Testis (tissue), 3 donors: Measurements from ENCODE around the gene KLF3. TPM values are rescaled to one million over a fixed set of nuclear protein-coding genes. Genes with fewer than 3 reads are reported as not detected.

Source experiments
- DNase-seq: peaks from one replicate; pipeline ENCODE4 v3.0.0-alpha.2; 2019
- H3K27ac ChIP-seq, 2 donors: fragments of 200-600 bp; sonication (generic); one replicate each; pipeline ENCODE4 v1.5.1; 2019
- H3K27me3 ChIP-seq: fragments of 200-600 bp; sonication (generic); one replicate; pipeline ENCODE4 v1.5.1; 2019
- H3K36me3 ChIP-seq: fragments of 200-600 bp; sonication (generic); one replicate; pipeline ENCODE4 v1.5.1; 2017; ENCODE audit warnings: low read depth; ENCODE audit errors: missing control alignments
- H3K4me1 ChIP-seq: fragments of 200-600 bp; sonication (generic); one replicate; pipeline ENCODE4 v1.5.1; 2019
- H3K4me3 ChIP-seq, 2 donors: fragments of 200-600 bp; sonication (generic); one replicate each; pipeline ENCODE4 v1.5.1; 2017 to 2019
- H3K9me3 ChIP-seq: fragments of 200-600 bp; sonication (generic); one replicate; pipeline ENCODE4 v1.5.1; 2017
- POLR2A ChIP-seq: fragments of 450-650 bp; IDR thresholded peaks from one replicate; pipeline ENCODE4 v1.6.1; 2017; ENCODE audit warnings: antibody characterized with exemption, mild to moderate bottlenecking, moderate library complexity
- WGBS, 2 donors: methylation state at CpG; one replicate each; pipeline ENCODE4 v1.1.5; 2018; 5-methylcytosine and 5-hydroxymethylcytosine counted together
- intact Hi-C: fragments of 100-400 bp; cut with DNase I; formaldehyde crosslinking; loops from one replicate; pipeline ENCODE4 v1.15.1; 2023; ENCODE audit warnings: low total_unique reads
- polyA plus RNA-seq: library from polyadenylated mRNA; stranded (reverse); fragments of 350-450 nt; fragmentation: Illumina TruSeq; extraction: RNeasy Lipid Tissue Mini Kit (QIAGEN cat#74804); gene quantifications from one replicate; pipeline ENCODE4 v1.2.3, GENCODE V29; 2014; ENCODE audit warnings: low read depth, low replicate concordance; ENCODE audit not compliant: insufficient read depth
- total RNA-seq, 2 donors: library from RNA; depleted of rRNA; stranded (reverse); fragments of >200 nt; gene quantifications; one replicate each; pipeline ENCODE4 v1.2.3, GENCODE V29; 2016
- TF ChIP-seq, protein P1 (sequence below), 3 experiments: fragments of 450-650 bp in 2 of 3; fragments of 200-600 bp in 1 of 3; sonication (generic) in 1 of 3; IDR thresholded peaks; one replicate each; pipeline ENCODE4 v1.5.1; 2016 to 2019; ENCODE audit warnings: antibody characterized with exemption in 3 of 3, mild to moderate bottlenecking in 2 of 3, moderate library complexity in 1 of 3

KLF3 gene
- total and polyA plus RNA-seq, 3 donors from 2014 or later, result 16.4 to 24.6 (median 21.2) TPM

- Histone ChIP-seq H3K4me1 (peaks cover 54% of the 10 kb centered on the region), H3K4me3 (no peak overlapping the region), H3K27me3 (no peaks in the 10 kb centered on the region), H3K36me3 (no peaks in the 10 kb centered on the region), H3K27ac (peak overlapping the region in 1 of 2 donors; percentile 99), H3K9me3 (no peaks in the 10 kb centered on the region)
- TF ChIP-seq POLR2A, result no peak
- TF ChIP-seq, protein P1, sequence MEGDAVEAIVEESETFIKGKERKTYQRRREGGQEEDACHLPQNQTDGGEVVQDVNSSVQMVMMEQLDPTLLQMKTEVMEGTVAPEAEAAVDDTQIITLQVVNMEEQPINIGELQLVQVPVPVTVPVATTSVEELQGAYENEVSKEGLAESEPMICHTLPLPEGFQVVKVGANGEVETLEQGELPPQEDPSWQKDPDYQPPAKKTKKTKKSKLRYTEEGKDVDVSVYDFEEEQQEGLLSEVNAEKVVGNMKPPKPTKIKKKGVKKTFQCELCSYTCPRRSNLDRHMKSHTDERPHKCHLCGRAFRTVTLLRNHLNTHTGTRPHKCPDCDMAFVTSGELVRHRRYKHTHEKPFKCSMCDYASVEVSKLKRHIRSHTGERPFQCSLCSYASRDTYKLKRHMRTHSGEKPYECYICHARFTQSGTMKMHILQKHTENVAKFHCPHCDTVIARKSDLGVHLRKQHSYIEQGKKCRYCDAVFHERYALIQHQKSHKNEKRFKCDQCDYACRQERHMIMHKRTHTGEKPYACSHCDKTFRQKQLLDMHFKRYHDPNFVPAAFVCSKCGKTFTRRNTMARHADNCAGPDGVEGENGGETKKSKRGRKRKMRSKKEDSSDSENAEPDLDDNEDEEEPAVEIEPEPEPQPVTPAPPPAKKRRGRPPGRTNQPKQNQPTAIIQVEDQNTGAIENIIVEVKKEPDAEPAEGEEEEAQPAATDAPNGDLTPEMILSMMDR (IDR thresholded peaks at IDR 0.05), result peak; percentile 88 to 93 (median 91)
- 20 to 21% methylated on average over 7 of the region's 7 CpGs for WGBS, 2 donors
- peak; percentile 94 for DNase-seq
- intact Hi-C loops, result no loop called here
Measured at GRCh38 chr4:38675146-38676121, 11.4 kb downstream of the KLF3 start.

GRCh38 chr4:38676986-38677385 is 13.0 kb downstream of the KLF3 start:
- WGBS, 2 donors, result 89 to 90% methylated on average over 12 of the region's 12 CpGs
- H3K4me1 ChIP-seq, result peaks cover 39% of the 10 kb centered on the region
- intact Hi-C loops, result no loop called here
- H3K27me3 ChIP-seq, result no peaks in the 10 kb centered on the region
- no peak overlapping the region for H3K4me3 ChIP-seq
- no peaks in the 10 kb centered on the region for H3K36me3 ChIP-seq
- H3K9me3 ChIP-seq, result no peaks in the 10 kb centered on the region
- no peak overlapping the region for H3K27ac ChIP-seq
- no peak for TF ChIP-seq POLR2A
- DNase-seq, result no peak

GRCh38 chr4:38677441-38677840 is 13.4 kb downstream of the KLF3 start:
- TF ChIP-seq POLR2A, result no peak
- TF ChIP-seq, protein P1 (IDR thresholded peaks at IDR 0.05), result no peak
- 84 to 87% methylated on average over 6 of the region's 6 CpGs for WGBS, 2 donors
- H3K4me1 ChIP-seq, result peaks cover 34% of the 10 kb centered on the region
- H3K27me3 ChIP-seq, result no peaks in the 10 kb centered on the region
- intact Hi-C loops, result no loop called here
- H3K27ac ChIP-seq, result no peak overlapping the region
- H3K36me3 ChIP-seq, result no peaks in the 10 kb centered on the region
- no peak for DNase-seq
- no peak overlapping the region for H3K4me3 ChIP-seq
- H3K9me3 ChIP-seq, result no peaks in the 10 kb centered on the region

- Histone ChIP-seq H3K27ac (no peak overlapping the region), H3K9me3 (no peaks in the 10 kb centered on the region), H3K4me1 (peaks cover 28% of the 10 kb centered on the region), H3K4me3 (no peak overlapping the region), H3K27me3 (no peaks in the 10 kb centered on the region), H3K36me3 (no peaks in the 10 kb centered on the region)
- intact Hi-C loops, result no loop called here
- DNase-seq, result no peak
- 68 to 72% methylated on average over 5 of the region's 5 CpGs for WGBS, 2 donors
- no peak for TF ChIP-seq POLR2A
- TF ChIP-seq, protein P1 (IDR thresholded peaks at IDR 0.05), result no peak
Measured at GRCh38 chr4:38678078-38678477, 14.1 kb downstream of the KLF3 start.

DNA sequence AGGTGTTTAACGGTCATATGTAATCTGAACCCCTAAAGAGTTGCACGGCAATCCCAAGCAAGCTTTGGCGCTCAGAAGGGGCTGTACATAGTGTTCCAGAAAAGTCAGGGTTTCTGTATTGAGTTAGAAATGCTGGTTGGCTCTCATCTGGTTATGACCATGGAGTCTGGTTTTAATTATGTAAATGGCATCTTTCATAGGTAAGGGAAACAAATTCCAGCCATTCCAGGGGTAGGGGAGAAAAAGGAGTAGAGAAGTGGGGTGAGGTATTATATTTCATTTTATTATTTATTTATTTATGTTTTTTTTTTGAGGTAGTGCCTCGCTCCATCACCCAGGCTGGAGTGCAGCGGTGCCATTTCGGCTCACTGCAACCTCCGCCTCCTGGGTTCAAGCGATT is 15.9 kb downstream of the KLF3 start:
- Histone ChIP-seq H3K36me3 (no peaks in the 10 kb centered on the region), H3K4me1 (peaks cover 14% of the 10 kb centered on the region), H3K27me3 (no peaks in the 10 kb centered on the region), H3K9me3 (no peaks in the 10 kb centered on the region), H3K4me3 (no peak overlapping the region), H3K27ac (no peak overlapping the region)
- no peak for TF ChIP-seq POLR2A
- TF ChIP-seq, protein P1 (IDR thresholded peaks at IDR 0.05), result no peak
- intact Hi-C loops, result no loop called here
- WGBS, 2 donors, result 82 to 89% methylated on average over 8 of the region's 8 CpGs
- DNase-seq, result no peak
